Measurements from ENCODE around the gene UNC93A.
"Not testable (repeated sequence)": the region's sequence is repeated elsewhere in the genome, so short reads cannot be mapped to it uniquely, and the experiment has no call there.

UNC93A gene

DNA sequence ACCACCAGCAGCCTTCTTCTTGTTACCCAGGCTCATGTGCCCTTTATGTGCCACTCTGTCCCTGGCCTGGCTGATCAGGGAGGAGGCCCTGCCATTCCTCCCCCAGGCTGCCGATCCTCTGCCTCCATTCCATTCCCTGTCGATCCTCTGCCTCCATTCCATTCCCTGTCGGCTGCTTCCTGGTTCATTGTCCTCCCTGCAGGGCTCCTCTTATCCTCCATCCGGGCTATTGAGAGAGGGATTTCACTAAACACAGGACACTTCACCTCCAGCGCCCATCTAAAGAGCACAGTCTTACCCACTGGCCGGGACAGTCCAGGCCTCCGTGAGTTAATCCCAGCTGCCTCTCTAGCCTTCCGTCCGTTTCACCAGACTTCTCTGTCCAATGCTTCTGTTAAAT is 26.1 kb downstream of the UNC93A start:
- no peak for DNase-seq

DNA sequence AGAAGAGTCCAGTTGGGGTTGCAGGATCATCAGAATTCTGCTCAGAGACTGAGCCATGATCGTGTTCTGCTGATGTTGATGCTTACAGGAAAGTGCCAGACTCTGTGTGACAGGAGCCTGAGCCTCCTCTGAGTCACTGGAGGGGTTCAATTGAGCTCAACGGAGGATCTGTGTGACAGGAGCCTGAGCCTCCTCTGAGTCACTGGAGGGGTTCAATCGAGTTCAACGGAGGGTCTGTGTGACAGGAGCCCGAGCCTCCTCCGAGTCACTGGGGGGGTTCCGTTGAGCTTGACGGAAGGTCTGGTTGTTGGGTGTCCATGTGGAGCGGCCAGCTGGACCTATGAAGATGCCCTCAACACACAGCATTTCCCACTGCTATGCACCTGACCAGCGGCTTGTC is 27.2 kb downstream of the UNC93A start:
- not testable (repeated sequence) for DNase-seq

- DNase-seq = not testable (repeated sequence)
Observed at GRCh38 chr6:167318856-167319255, 27.7 kb downstream of the UNC93A start.

GRCh38 chr6:167319856-167320753 is 29.0 kb downstream of the UNC93A start:
- DNase-seq = not testable (repeated sequence)

- not testable (repeated sequence) for DNase-seq
Observed at GRCh38 chr6:167320754-167321056, 29.6 kb downstream of the UNC93A start.

GRCh38 chr6:167321185-167321584 is 30.1 kb downstream of the UNC93A start:
- DNase-seq = not testable (repeated sequence)

- DNase-seq = no peak
Observed at GRCh38 chr6:167323111-167323510, 32.0 kb downstream of the UNC93A start.

GRCh38 chr6:167324111-167324510 is 33.0 kb downstream of the UNC93A start:
- DNase-seq = no peak

DNA sequence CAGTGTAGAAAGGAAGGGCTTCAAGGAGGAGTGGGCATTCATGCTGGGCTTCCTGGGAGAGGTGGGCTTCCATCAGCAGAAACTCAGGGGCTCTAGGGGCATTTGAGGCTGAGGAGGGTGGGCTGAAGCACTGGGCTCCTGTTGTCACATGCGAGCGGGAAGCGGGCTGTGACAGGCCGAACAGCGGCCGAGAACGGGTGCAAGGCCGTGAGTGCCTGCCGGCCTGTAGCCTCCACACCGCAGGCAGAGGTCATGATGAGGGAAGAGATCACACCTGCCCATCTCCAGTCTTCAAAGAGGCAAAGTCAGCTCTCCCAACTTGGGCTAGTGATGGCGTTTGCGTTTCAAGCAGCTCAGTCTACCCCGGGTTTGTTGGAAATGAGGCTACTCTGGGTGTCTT is 34.7 kb downstream of the UNC93A start:
- no peak for DNase-seq

DNA sequence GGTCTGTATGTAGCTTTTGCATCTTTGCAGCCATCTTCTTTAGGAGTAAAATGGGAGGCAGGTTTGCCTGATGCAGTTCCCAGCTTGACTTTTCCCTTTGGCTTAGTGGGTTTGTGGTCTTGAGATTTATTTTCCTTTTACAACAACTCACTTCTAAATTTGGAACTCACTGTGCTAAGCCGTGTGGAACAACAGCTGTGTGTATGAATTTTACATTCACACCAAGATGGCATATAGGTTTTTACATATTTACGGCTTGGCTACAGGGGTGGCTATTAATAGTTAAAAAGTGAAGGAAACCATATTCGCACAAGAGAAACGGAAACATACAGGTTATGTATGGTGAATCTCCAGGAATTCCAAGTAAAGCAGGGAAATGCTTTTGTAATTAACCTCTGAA is 36.3 kb downstream of the UNC93A start:
- no peak for DNase-seq

DNA sequence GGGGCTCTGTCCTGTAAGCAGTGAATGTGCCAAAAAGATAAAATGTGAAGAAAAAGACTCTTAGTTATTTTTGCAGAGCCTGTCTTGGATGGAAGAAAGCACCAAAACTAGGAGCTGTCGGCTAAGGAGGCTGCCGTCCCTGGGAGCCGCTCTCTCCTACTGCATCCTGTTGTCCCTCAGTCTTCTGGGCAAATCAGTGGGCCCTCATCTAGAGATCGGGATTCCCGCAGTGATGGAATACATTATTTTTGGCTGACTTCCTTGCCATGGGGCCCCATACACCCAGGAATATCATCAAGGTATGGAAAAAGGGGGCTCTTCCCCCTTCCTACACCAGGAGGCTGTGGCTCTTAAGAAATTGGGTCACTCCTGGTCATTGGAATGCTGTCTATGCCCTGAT is 37.0 kb downstream of the UNC93A start:
- DNase-seq = no peak

DNA sequence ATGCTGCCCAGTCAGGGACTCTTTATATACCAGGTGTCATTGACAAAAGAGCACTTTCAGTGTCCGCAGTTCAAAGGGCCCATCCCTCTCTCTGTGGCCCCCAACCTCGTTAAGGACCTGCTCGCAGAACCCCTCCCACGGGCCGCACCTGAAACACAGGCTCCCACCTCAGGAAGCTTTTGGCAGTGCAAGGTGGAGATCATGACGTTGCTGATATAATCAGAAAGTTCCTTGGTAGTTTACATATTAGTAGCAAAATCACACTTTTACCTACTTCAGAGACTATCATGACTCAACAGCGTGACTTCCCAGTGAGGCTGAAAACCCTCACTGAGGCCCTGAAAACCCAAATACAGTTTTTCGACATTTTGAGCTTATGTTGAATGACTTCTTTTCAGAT is 37.9 kb downstream of the UNC93A start:
- DNase-seq = no peak

GRCh38 chr6:167330750-167331149 is 39.6 kb downstream of the UNC93A start:
- no peak for DNase-seq

DNA sequence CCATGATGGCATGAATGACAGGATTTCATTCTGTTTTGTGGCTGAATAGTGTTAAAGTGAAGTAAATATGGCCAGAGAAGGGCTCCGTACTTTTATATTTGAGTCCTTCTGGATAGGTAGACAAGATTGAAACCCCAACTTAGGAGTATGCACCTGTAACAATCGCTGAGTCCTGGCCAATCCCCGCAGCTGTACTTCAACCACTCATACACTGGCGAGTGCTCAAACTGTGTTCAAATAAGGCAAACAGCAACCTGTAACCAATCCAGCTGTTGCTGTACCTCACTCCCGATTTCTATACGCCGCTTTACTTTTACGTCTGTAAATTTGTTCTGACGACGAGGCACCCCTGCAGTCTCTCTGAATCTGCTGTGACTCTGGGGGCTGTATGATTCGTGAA is 40.5 kb downstream of the UNC93A start:
- DNase-seq = no peak

DNA sequence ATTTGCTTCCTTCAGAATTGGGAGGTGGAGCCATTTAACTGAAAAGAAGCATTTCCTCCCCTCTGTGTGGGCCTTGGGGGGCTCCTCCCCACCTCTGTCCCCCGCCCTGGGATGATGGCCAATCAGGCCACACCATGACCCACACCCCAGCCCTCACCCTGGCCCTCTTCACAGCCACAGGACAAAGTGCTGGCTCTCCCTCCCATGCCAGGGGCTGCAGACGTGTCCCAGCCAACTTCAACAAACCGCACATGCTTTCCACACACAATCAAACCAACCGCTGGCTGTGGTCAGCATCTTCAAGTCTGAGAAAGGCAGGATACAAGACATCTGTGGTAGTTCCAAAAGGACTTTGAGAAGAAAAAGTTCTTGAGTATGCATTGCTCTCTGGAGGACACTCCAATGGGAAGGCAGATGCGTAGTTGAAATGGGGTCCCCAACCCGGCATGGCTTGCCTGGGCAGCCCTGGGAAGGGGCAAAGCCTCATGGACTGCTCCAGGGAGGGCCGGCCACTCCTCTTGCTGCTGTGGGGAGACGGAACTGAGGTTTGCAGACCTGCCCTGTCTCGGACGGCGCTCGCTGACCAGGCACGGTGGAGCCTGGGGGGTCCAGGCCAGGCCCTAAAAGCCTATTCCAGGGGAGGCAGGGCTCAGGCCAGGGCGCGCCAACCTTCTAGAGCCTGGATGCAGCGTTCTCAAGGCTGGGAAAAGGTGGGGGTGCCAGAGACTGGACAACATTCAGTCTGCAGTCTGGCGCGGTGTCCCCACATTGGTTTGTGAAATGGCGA is 45.9 kb downstream of the UNC93A start:
- no peak for DNase-seq

- DNase-seq = no peak
Observed at GRCh38 chr6:167337675-167338449, 46.7 kb downstream of the UNC93A start.

GRCh38 chr6:167338541-167339117 is 47.5 kb downstream of the UNC93A start:
- DNase-seq = no peak

GRCh38 chr6:167341038-167341583 is 50.0 kb downstream of the UNC93A start:
- no peak for DNase-seq

GRCh38 chr6:167341665-167342655 is 50.8 kb downstream of the UNC93A start:
- DNase-seq = no peak

- DNase-seq = no peak
Observed at GRCh38 chr6:167342879-167343610, 51.9 kb downstream of the UNC93A start.

DNA sequence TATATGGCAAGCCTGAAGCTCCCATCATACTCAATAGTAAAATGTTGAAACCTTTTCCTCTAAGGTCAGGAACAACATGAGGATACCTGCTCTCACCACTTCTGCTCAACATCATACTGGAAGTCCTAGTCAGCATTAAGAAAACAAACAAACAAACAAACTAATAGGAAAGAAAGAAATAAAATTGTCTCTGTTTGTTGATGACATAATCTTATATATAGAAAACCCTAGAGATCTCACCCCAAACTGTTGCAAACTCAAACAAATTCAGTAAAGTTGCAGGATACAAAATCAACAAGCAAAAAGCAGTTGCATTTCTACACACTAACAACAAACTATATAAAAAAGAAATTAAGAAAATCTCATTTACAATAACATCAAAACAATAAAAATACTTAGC is 54.2 kb downstream of the UNC93A start:
- no peak for DNase-seq
